WTC11 (cell line): ENCODE data around the gene GDPGP1. TPM values are rescaled to one million over a fixed set of nuclear protein-coding genes. Genes with fewer than 3 reads are reported as not detected.

Experiments
- ATAC-seq: fragments of 200-7000 bp; cut with Tn5 transposase; 2 replicates; pipeline ENCODE4 v1.10.0; 2021; ENCODE audit warnings: mild to moderate bottlenecking, moderate library complexity
- CTCF ChIA-PET: fragments of 300-600 bp; sonication (Branson Sonifier 250); formaldehyde crosslinking; loops from one replicate; lab custom pipeline; 2021; ENCODE audit warnings: antibody characterized with exemption; lab: Charles Lee
- POLR2A ChIA-PET: fragments of 350-600 bp; sonication (Branson Sonifier 250); formaldehyde crosslinking; loops from one replicate; lab custom pipeline; 2021; ENCODE audit warnings: antibody characterized with exemption; lab: Charles Lee
- DNase-seq: peaks from one replicate; pipeline ENCODE4 v3.0.0; 2021; ENCODE audit warnings: low spot score
- H3K27ac Mint-ChIP-seq: 2 replicates; pipeline ENCODE4 v1.8.0; 2021; ENCODE audit warnings: mixed read lengths
- H3K27me3 Mint-ChIP-seq: 2 replicates; pipeline ENCODE4 v1.8.0; 2021; ENCODE audit warnings: low read depth, mild to moderate bottlenecking, moderate library complexity, mixed read lengths
- H3K36me3 Mint-ChIP-seq: 2 replicates; pipeline ENCODE4 v1.8.0; 2021; ENCODE audit warnings: mixed read lengths
- H3K4me1 Mint-ChIP-seq: 2 replicates; pipeline ENCODE4 v1.8.0; 2022; ENCODE audit warnings: mixed read lengths
- H3K4me3 Mint-ChIP-seq: 2 replicates; pipeline ENCODE4 v1.8.0; 2021; ENCODE audit warnings: mild to moderate bottlenecking, moderate library complexity, mixed read lengths
- H3K9me3 Mint-ChIP-seq: 2 replicates; pipeline ENCODE4 v1.8.0; 2021; ENCODE audit warnings: mixed read lengths
- ATF1 ChIP-seq: sonication (generic); formaldehyde crosslinking; IDR thresholded peaks from 2 replicates; pipeline ENCODE4 v1.8.1; 2023; ENCODE audit warnings: mild to moderate bottlenecking, moderate library complexity, missing genetic modification reagents
- ELF4 ChIP-seq: sonication (generic); formaldehyde crosslinking; IDR thresholded peaks from 2 replicates; pipeline ENCODE4 v1.8.1; 2022; ENCODE audit warnings: low read depth, mild to moderate bottlenecking, moderate library complexity, missing genetic modification reagents
- ESRRA ChIP-seq: sonication (generic); formaldehyde crosslinking; IDR thresholded peaks from 2 replicates; pipeline ENCODE4 v1.8.1; 2022; ENCODE audit warnings: mild to moderate bottlenecking, missing genetic modification reagents, borderline replicate concordance
- FOXJ3 ChIP-seq: sonication (generic); formaldehyde crosslinking; IDR thresholded peaks from 2 replicates; pipeline ENCODE4 v1.9.0; 2021; ENCODE audit warnings: missing genetic modification reagents, mild to moderate bottlenecking, borderline replicate concordance
- GRHL2 ChIP-seq: fragments of 250-450 bp; sonication (Bioruptor Pico); IDR thresholded peaks from 2 replicates; pipeline ENCODE4 v1.8.0; 2022; ENCODE audit warnings: mild to moderate bottlenecking, moderate library complexity; ENCODE audit not compliant: insufficient replicate concordance, severe bottlenecking
- JUN ChIP-seq: sonication (generic); formaldehyde crosslinking; IDR thresholded peaks from 2 replicates; pipeline ENCODE4 v1.8.0; 2023; ENCODE audit warnings: mild to moderate bottlenecking, missing genetic modification reagents
- NR2C2 ChIP-seq: sonication (generic); formaldehyde crosslinking; IDR thresholded peaks from 2 replicates; pipeline ENCODE4 v1.8.0; 2022; ENCODE audit warnings: mild to moderate bottlenecking, missing genetic modification reagents
- OVOL2 ChIP-seq: fragments of 250-450 bp; sonication (Bioruptor Pico); IDR thresholded peaks from 2 replicates; pipeline ENCODE4 v1.9.0; 2021; ENCODE audit warnings: mild to moderate bottlenecking, borderline replicate concordance
- TCF7 ChIP-seq: sonication (generic); formaldehyde crosslinking; IDR thresholded peaks from 2 replicates; pipeline ENCODE4 v1.8.0; 2022; ENCODE audit warnings: mild to moderate bottlenecking, low read depth, missing genetic modification reagents, moderate library complexity
- TP53 ChIP-seq: sonication (generic); formaldehyde crosslinking; IDR thresholded peaks from 2 replicates; pipeline ENCODE4 v1.8.1; 2023; ENCODE audit warnings: mild to moderate bottlenecking, missing genetic modification reagents
- total RNA-seq: library from RNA; stranded (reverse); gene quantifications from 3 replicates; pipeline ENCODE4 v1.2.3, GENCODE V29; 2021
- TF ChIP-seq, protein P1 (sequence below): fragments of 200-600 bp; IDR thresholded peaks from 2 replicates; pipeline ENCODE4 v1.8.0; 2022; ENCODE audit warnings: antibody characterized with exemption
- TF ChIP-seq, protein P2 (sequence below): fragments of 250-450 bp; sonication (Bioruptor Pico); IDR thresholded peaks from 2 replicates; pipeline ENCODE4 v1.9.0; 2021; ENCODE audit warnings: moderate library complexity, mild to moderate bottlenecking, inconsistent platforms, borderline replicate concordance
- TF ChIP-seq, protein P3 (sequence below): sonication (generic); formaldehyde crosslinking; conservative IDR thresholded peaks from 2 replicates; pipeline ENCODE4 v1.8.1; 2023; ENCODE audit warnings: mild to moderate bottlenecking, low read depth, missing genetic modification reagents, moderate library complexity
- TF ChIP-seq, protein P4 (sequence below): sonication (generic); formaldehyde crosslinking; conservative IDR thresholded peaks from 2 replicates; pipeline ENCODE4 v1.8.1; 2022; ENCODE audit warnings: mild to moderate bottlenecking, missing genetic modification reagents
- TF ChIP-seq, protein P5 (sequence below): sonication (generic); formaldehyde crosslinking; IDR thresholded peaks from 2 replicates; pipeline ENCODE4 v1.8.1; 2022; ENCODE audit warnings: low read depth, missing genetic modification reagents, borderline replicate concordance
- TF ChIP-seq, protein P6 (sequence below): sonication (generic); formaldehyde crosslinking; IDR thresholded peaks from 2 replicates; pipeline ENCODE4 v1.8.0; 2022; ENCODE audit warnings: mild to moderate bottlenecking, missing genetic modification reagents
- TF ChIP-seq, protein P7 (sequence below): sonication (generic); formaldehyde crosslinking; IDR thresholded peaks from 2 replicates; pipeline ENCODE4 v1.8.1; 2022; ENCODE audit warnings: low read depth, mild to moderate bottlenecking, moderate library complexity, missing genetic modification reagents, borderline replicate concordance
- TF ChIP-seq, protein P8 (sequence below): sonication (generic); formaldehyde crosslinking; IDR thresholded peaks from 2 replicates; pipeline ENCODE4 v1.8.1; 2022; ENCODE audit warnings: missing genetic modification reagents, borderline replicate concordance

The GDPGP1 gene
- total RNA-seq, 1 experiment from 2014 or later: 2.6 TPM

DNA sequence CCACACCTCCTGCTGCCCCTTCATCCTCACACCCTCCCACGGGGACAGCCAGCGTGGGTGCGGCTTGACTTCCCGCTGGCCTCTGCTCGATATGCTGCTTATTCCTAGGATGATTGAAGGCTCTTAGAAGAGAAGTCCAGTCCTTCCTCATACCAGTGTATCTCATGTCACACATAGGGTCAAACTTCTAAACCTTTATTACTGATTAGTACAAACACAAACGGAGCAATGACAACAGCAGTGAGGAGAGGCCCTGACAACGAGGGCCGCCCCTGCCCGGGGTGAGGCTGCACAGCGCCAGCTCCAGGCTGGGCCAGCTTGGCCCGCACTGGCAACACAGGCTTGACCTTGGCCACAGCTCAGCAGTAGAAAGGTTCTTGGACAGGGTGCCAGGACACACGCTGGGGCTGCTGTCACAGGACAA lies 3.9 kb upstream of the GDPGP1 start:
- H3K27ac Mint-ChIP-seq: no peak overlapping the region; the same call in 1 of the 2 replicates
- H3K4me3 Mint-ChIP-seq: no peak overlapping the region
- H3K9me3 Mint-ChIP-seq: no peaks in the 10 kb centered on the region
- ATAC-seq: no peak
- ChIA-PET POLR2A (no interaction called here), CTCF (interaction anchor here (0.6 to 1.8 kb wide), 2 partner anchors 9 to 464 kb away, joined by 3 to 8 read pairs; no protein-coding TSS in a partner anchor)
- H3K4me1 Mint-ChIP-seq: peaks cover 16% of the 10 kb centered on the region
- peaks cover 24% of the 10 kb centered on the region for H3K36me3 Mint-ChIP-seq
- no peaks in the 10 kb centered on the region for H3K27me3 Mint-ChIP-seq
- TF ChIP-seq, protein P1, sequence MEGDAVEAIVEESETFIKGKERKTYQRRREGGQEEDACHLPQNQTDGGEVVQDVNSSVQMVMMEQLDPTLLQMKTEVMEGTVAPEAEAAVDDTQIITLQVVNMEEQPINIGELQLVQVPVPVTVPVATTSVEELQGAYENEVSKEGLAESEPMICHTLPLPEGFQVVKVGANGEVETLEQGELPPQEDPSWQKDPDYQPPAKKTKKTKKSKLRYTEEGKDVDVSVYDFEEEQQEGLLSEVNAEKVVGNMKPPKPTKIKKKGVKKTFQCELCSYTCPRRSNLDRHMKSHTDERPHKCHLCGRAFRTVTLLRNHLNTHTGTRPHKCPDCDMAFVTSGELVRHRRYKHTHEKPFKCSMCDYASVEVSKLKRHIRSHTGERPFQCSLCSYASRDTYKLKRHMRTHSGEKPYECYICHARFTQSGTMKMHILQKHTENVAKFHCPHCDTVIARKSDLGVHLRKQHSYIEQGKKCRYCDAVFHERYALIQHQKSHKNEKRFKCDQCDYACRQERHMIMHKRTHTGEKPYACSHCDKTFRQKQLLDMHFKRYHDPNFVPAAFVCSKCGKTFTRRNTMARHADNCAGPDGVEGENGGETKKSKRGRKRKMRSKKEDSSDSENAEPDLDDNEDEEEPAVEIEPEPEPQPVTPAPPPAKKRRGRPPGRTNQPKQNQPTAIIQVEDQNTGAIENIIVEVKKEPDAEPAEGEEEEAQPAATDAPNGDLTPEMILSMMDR: no peak
- TF ChIP-seq GRHL2 (CRISPR knock-in tag): no peak
- no peak for TF ChIP-seq TCF7 (CRISPR knock-in tag)
- TF ChIP-seq ATF1 (CRISPR knock-in tag): no peak
- TF ChIP-seq, protein P2, sequence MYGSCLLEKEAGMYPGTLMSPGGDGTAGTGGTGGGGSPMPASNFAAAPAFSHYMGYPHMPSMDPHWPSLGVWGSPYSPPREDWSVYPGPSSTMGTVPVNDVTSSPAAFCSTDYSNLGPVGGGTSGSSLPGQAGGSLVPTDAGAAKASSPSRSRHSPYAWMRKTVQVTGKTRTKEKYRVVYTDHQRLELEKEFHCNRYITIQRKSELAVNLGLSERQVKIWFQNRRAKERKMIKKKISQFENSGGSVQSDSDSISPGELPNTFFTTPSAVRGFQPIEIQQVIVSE: no peak
- no peak for TF ChIP-seq NR2C2 (CRISPR knock-in tag)
- TF ChIP-seq TP53 (CRISPR knock-in tag): no peak
- TF ChIP-seq ELF4: no peak
- no peak for TF ChIP-seq JUN (CRISPR knock-in tag)
- TF ChIP-seq, protein P3, sequence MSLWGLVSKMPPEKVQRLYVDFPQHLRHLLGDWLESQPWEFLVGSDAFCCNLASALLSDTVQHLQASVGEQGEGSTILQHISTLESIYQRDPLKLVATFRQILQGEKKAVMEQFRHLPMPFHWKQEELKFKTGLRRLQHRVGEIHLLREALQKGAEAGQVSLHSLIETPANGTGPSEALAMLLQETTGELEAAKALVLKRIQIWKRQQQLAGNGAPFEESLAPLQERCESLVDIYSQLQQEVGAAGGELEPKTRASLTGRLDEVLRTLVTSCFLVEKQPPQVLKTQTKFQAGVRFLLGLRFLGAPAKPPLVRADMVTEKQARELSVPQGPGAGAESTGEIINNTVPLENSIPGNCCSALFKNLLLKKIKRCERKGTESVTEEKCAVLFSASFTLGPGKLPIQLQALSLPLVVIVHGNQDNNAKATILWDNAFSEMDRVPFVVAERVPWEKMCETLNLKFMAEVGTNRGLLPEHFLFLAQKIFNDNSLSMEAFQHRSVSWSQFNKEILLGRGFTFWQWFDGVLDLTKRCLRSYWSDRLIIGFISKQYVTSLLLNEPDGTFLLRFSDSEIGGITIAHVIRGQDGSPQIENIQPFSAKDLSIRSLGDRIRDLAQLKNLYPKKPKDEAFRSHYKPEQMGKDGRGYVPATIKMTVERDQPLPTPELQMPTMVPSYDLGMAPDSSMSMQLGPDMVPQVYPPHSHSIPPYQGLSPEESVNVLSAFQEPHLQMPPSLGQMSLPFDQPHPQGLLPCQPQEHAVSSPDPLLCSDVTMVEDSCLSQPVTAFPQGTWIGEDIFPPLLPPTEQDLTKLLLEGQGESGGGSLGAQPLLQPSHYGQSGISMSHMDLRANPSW: no peak
- no peak for TF ChIP-seq FOXJ3 (CRISPR knock-in tag)
- TF ChIP-seq, protein P4, sequence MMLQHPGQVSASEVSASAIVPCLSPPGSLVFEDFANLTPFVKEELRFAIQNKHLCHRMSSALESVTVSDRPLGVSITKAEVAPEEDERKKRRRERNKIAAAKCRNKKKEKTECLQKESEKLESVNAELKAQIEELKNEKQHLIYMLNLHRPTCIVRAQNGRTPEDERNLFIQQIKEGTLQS: no peak
- TF ChIP-seq, protein P5, sequence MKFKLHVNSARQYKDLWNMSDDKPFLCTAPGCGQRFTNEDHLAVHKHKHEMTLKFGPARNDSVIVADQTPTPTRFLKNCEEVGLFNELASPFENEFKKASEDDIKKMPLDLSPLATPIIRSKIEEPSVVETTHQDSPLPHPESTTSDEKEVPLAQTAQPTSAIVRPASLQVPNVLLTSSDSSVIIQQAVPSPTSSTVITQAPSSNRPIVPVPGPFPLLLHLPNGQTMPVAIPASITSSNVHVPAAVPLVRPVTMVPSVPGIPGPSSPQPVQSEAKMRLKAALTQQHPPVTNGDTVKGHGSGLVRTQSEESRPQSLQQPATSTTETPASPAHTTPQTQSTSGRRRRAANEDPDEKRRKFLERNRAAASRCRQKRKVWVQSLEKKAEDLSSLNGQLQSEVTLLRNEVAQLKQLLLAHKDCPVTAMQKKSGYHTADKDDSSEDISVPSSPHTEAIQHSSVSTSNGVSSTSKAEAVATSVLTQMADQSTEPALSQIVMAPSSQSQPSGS (CRISPR knock-in tag): no peak
- TF ChIP-seq, protein P6, sequence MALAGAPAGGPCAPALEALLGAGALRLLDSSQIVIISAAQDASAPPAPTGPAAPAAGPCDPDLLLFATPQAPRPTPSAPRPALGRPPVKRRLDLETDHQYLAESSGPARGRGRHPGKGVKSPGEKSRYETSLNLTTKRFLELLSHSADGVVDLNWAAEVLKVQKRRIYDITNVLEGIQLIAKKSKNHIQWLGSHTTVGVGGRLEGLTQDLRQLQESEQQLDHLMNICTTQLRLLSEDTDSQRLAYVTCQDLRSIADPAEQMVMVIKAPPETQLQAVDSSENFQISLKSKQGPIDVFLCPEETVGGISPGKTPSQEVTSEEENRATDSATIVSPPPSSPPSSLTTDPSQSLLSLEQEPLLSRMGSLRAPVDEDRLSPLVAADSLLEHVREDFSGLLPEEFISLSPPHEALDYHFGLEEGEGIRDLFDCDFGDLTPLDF: no peak
- TF ChIP-seq, protein P7, sequence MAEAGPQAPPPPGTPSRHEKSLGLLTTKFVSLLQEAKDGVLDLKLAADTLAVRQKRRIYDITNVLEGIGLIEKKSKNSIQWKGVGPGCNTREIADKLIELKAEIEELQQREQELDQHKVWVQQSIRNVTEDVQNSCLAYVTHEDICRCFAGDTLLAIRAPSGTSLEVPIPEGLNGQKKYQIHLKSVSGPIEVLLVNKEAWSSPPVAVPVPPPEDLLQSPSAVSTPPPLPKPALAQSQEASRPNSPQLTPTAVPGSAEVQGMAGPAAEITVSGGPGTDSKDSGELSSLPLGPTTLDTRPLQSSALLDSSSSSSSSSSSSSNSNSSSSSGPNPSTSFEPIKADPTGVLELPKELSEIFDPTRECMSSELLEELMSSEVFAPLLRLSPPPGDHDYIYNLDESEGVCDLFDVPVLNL (CRISPR knock-in tag): no peak
- TF ChIP-seq ESRRA: no peak
- no peak for TF ChIP-seq OVOL2 (CRISPR knock-in tag)
- TF ChIP-seq, protein P8, sequence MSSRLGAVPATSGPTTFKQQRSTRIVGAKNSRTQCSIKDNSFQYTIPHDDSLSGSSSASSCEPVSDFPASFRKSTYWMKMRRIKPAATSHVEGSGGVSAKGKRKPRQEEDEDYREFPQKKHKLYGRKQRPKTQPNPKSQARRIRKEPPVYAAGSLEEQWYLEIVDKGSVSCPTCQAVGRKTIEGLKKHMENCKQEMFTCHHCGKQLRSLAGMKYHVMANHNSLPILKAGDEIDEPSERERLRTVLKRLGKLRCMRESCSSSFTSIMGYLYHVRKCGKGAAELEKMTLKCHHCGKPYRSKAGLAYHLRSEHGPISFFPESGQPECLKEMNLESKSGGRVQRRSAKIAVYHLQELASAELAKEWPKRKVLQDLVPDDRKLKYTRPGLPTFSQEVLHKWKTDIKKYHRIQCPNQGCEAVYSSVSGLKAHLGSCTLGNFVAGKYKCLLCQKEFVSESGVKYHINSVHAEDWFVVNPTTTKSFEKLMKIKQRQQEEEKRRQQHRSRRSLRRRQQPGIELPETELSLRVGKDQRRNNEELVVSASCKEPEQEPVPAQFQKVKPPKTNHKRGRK (CRISPR knock-in tag): no peak
- no peak for DNase-seq
